Raji (cell line): ENCODE results near the gene ERMN.

Experiments
- POLR2A ChIP-seq: IDR thresholded peaks from 2 replicates; pipeline ENCODE4 v1.6.1; 2011; ENCODE audit warnings: low read depth, low read length, control low read depth; ENCODE audit not compliant: insufficient read depth

ERMN gene

DNA sequence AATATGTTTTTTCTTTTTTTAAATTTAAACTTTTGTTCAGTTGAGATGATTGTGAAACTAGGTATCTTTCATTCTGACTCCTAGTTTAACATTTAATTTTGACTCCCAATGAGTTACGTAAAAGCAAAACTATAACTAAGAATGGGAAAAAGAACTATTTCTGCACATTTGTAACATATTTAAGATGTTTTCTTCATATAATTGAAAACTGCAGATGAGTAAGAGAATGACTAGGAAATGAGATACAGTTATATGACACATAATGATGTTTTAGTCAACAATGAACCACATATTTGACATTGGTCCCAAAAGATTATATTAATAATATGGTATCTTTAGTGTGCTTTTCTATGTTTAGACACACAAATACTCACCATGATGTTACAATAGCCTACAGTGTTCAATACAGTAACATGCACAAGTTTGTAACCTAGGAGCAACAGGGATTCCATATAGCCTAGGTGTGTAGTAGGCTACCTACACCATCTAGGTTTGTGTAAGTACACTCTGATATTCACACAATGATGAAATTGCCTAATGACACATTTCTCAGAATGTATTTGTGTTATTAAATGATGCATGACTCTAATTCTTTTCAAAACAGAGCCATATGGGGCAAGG lies 12.6 kb downstream of the ERMN start:
- TF ChIP-seq POLR2A = no peak

DNA sequence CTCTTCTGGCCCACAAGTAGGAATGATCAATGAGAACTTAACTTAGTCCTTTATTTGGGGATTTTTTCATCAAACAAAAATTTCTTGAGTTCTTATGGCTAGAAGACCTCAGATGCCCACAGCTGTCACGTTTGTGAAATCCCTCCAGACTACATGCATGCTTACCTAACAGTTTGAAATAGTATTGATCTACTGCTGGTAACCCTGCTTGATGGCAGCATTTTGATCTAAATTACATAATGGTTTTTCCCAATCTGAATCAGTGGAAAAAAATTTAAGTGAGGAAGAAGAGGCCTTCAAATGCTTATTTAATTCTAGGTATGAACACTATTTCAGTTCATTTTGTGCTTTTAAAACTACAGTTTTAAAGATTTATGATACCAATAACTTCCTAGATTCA lies 13.9 kb downstream of the ERMN start:
- TF ChIP-seq POLR2A = no peak

DNA sequence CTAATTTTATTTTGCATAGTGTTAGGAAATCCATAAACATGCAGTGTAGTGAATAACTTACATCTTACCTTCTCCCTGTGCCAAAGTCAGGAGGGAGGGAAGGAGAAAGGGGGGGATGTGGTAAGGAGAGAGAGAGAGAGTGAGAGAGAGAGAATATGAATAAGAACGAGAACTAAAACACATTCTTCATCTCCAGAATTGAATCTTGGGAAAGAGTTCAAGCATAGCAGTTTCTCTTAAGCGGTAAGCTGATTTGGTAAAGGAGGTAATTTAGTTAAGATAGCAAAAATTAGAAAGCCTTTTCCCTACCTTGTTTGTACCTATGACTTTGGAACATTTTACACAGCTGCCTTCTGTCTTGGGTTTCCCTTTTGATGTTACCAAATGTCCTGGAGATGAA lies 15.7 kb downstream of the ERMN start:
- no peak for TF ChIP-seq POLR2A

DNA sequence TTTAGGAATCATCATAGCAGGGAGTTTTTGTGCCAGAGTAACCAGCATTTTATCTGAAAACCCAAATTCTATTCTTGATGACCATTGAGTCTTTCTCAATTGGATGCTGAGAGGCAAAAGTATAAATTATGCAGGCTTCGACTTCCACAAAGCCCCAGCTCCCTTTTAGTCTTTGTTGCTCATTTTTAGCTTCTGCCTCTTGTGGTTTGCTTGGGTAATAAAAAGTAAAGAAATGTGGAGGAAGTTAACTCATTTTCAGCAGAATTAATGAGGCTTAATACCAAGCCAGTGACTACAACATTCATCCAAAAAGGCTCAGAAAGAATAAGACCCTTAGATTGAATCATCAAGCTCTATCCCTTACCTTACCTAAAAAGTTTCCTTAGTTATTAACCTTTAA lies 18.6 kb downstream of the ERMN start:
- no peak for TF ChIP-seq POLR2A

DNA sequence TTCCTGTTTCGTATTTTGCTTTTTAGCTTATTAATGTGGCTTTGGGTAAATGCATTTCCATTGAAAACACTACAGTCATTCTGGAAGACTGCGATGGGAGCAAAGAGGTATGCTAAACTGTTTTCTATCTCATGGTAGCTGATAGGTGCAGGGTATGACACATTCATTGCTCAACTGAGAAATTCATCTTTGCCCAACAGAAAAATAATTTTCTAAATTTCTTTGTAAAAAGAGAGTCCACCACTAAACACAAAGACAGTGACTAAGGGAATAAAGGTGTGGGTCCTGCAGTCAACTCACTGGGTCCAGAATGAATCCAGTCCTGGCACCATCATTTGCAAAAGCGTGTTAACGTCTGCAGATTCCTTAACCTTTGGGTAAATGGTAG lies 19.9 kb downstream of the ERMN start:
- TF ChIP-seq POLR2A = no peak

DNA sequence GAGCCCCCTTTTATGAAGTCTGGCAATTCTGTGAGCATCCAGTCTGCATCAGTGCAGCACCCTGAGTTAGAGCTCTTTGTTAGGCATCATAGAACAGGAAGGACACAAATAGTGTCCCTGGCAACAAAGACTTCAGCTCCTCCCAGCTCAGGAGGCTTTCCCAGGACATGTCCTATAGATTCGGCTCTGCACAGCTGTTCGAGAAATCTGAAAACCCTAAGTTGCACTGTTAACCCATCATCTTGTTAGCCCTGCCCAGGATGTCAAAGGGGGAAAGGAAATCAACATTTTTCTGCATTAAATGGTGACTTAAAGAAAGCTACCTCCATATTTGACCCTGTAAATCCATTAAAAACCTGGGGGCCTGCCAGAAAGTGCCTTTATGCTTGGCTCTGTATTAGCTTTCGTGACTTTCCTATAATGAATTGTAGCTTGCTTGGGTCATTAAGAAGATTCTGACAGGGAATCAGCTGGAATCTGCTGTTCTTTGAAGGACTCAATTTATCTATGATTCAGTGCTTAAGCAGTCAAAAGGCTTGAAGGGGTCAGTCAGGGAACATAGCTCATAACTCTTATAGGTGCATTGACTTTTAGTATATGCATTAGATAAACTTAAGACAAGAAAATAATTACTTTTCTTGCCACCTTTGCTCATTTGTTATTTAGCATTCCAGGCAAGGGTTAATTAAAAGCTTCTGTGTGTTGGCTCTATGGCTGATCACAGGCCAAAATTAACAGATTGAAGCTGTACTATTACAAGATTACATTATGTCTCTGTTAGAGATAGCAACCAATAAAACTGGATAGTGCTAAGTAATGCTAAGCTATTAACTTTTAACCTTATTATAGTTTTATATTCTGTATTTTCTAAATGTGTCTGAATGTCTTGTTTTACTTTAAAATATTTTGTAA lies 20.6 kb downstream of the ERMN start:
- no peak for TF ChIP-seq POLR2A

DNA sequence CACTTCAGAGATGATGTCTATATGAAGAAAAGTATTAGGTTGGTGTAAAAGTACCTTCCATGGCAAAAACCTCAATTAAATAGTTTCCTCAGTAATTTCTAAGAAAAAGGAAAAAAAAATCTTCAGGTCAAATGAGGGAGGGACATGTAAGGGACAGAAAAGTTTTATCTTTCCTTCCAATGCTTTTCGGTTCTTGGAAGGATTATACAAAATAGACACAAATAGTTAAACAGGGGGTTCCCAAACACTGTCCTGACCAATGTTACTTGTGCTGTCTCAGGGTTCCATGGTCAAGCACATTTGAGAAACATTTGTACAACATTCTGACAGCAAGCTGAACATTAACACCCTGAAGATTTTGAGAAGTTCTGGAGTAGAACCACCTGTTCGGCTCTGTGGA lies 22.0 kb downstream of the ERMN start:
- TF ChIP-seq POLR2A = no peak

DNA sequence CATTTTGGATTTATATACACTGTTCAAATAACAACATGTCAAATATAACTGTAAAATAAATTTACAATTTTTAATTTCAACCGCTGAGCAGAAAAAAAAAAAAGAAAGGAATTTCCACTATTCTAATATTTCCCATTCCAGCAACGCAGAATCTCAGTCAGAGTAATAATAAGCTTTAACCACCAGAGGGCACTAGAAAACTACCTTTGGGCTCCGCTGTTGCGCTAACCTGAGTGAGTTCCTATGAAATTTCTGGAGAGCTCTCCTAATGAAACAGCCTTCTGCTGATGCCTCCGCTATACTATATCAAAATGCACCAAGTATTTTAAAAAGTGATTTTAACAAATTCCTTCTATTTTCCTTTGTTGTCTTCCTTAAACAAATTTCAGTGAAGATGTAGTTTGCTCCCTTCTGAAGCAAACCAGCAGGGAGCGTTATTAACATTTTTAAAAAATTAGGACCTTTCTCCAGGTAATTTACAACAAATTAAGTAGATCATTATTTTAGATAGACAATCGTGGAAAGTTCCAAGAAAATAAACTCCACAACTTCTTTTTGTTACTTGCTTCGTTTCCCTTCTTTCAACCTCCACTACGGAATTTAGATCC lies 23.0 kb downstream of the ERMN start:
- TF ChIP-seq POLR2A = no peak

DNA sequence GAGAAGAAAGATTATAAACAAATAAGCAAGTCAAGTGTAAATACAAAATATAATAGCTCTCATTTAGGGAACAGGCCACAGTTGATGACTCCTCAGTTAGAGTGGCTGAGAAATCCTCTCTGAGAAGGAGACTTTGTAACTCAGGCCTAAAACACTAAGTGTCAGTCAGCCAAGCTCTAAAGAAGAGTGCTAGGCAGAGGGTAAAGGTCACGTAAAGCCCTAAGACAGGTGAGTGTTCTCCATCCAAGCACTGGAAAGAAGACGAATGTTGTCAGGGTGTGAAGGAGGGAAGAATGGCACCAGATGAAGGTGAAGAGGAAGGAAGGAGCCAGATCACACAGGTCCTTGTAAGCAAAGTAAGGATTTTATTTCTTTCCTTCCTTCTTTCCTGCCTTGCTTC lies 24.3 kb downstream of the ERMN start:
- no peak for TF ChIP-seq POLR2A

DNA sequence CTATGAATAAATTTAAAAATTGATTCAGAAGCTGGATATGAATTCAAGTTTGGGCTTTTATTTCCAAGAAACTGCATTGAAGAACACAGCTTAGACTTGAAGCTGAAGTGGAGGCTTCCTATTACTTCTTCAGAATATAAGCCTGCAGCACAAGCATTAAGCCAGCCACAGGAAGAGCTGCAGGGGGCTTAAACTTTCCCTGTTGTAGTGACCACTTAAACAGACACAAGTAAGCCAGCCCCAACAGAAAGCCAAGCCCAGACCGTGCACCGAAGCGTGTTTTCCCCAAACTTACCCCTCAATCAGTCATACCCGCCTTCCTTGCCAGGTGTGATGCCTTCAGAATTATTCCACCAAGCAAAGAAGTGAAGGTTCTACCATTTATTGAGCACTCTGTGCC lies 28.7 kb downstream of the ERMN start:
- TF ChIP-seq POLR2A = no peak

DNA sequence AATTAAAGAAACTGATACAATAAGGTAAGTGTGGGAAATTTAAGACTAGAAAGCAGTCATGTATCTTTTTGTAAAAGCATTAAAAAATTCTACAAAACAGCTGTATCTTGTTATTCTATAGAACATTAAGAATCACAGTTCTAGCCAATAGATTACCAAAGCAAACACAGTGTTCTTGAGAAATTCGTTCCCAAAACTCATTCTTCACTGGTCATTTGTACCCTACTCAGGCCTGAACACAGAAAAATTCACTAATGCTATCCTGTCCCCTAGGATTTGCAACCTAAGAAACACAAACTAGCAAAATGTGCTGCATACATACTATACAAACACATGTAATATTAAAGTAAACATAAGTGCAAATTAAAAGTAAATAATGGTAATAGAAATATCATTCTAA lies 29.1 kb downstream of the ERMN start:
- TF ChIP-seq POLR2A = no peak

DNA sequence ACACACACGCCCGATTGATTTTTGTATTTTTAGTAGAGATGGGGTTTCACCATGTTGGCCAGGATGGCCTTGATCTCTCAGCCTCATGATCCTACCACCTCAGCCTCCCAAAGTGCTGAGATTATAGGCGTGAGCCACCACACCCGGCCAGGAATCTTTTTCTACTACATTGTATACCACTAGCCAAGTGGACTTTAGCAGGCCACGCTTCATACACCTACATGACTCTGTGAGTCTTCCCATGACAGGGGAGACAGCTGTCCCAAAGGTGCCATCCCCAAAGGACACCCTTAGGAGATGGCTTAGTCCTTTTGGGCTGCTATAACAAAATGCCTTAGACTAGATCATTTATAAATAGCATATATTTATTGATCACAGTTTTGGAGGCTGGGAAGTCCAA lies 32.8 kb downstream of the ERMN start:
- TF ChIP-seq POLR2A = no peak

DNA sequence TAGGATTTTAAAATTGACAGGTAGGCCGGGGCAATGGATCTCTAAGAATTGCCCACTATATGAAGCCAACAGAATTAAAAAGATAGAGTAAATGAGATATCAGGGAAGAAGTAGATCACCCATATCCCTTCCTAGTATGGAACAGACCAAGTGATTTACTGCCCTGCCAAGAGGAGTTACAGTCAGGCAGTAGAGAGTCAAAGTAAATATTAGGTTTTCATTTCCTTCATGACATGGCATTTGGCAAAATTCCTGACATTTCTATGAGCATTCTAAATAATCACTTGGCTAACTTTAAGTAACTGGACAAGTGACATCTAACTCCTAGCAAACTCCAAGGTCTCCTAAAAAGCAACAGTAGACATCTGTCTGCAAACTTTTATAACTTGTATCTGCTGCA lies 34.6 kb downstream of the ERMN start:
- TF ChIP-seq POLR2A = no peak

DNA sequence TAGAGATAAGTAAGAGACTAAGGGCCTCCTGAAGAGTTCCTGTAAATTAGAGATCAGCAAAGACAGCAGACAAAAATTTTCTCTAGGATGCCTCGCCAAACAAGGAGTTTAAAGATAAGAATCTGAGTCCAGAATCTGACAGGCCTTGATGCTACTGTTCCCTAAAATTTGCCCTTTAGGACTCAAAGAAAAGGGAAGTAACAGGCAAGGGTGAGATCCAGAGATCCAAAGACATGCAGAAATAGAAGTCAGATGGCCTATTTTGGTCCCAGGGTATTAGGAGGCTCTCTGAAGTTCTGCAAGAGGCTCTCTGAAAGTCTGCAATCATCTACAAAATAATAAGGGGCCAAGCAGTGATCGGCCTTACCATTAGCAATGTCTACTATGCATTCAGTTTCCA lies 35.1 kb downstream of the ERMN start:
- TF ChIP-seq POLR2A = no peak

DNA sequence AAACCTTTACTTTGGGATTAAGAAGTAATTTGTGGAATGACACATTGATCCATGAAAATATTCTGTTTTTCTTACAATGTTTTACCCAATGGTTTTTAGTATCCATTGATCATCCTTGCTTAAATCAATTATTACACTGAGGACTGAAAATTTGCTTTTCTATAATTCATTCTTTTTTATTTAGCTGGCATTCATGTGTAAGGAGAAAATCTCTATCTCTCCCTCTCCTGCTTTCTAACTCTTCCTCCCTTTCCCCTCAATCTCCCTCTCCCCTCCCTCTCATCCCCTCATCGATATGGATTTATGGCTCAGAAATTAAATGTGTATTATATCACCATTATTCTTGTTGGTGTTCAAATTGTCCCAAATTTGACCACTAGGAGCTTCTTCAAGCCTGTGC lies 38.5 kb downstream of the ERMN start:
- TF ChIP-seq POLR2A = no peak

DNA sequence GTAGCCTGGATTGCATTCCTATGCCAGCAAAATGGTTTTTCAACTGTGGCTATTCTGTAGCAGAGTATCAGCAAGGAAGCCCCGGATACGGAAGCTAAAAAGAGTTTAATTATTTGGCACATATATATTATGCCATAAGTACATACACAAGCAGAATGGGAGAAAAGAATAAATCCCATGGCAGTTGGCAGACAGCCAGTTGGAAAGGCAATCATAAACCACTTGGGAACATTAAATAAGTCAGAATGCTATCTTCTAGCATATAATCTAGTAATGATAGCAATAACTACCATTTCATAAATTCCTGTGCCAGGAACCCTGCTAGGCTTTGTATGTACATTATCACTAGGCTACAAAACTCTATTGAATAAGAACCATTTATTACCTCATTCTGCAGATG lies 42.2 kb downstream of the ERMN start:
- no peak for TF ChIP-seq POLR2A
